Measurements from ENCODE around the gene TRIM56. TPM values are rescaled to one million over a fixed set of nuclear protein-coding genes. Genes with fewer than 3 reads are reported as not detected.

Gene TRIM56
- total and polyA plus RNA-seq, 2 of the 13 experiments (the other 11 are each of a cell fraction or from before 2014, with no cell fraction given): 3.2 to 7.1 TPM

DNA sequence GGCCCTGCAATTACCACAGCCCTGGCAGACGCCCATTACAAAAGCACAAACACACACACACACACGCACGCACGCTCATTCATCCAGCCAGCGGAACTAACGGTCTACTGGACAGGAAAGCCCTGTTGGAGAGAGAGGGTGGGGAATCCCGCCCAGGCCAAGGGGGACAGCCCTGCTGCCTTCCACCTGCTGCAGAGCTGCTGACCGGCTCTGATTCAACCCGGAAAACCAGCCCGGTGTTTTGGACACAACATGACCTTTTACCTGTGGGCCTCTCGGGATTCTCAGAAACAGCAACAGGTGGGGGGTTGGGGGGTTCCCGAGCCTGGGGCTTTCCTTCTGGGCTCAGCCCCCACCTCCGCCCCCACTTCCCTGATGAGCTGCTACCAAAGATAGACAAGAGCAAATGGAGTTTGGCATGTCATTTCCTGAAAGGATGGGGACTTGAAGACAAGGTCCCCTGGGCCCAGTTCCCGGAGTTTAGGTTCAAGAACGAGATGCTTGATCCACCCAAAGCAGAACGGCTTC is 23.1 kb downstream of the TRIM56 start:
- peak; percentile 84 for ATAC-seq
- WGBS (ENCODE audit: low lambda C conversion rate): 13% methylated on average over 12 of the region's 16 CpGs
- POLR2A ChIA-PET: interaction anchor here (0.6 to 3.8 kb wide), 9 partner anchors 9 to 219 kb away, joined by 3 to 68 read pairs (median 5); partner anchors contain the start of genes MOGAT3, SERPINE1, UFSP1 and VGF
- Histone ChIP-seq H3K9me3 (ENCODE audit: low read length) (no peaks in the 10 kb centered on the region), H4K20me1 (ENCODE audit: insufficient read depth, low read length) (no peaks in the 10 kb centered on the region), H3K79me2 (ENCODE audit: insufficient read depth, low read length) (no peaks in the 10 kb centered on the region), H3K27ac (ENCODE audit: extremely low read length, insufficient read depth, low read length) (peak overlapping the region; percentile 51), H3K4me3 (replicated peaks in 1 of 3; ENCODE audit: insufficient read depth in 1 of 3, low read depth in 2 of 3, low read length in 3 of 3) (peak overlapping the region in 2 of 3 experiments; percentile 19 to 51; a peak in 3 of 6 replicates), H3K9ac (ENCODE audit: insufficient read depth, low read depth, low read length) (peak overlapping the region; percentile 41; the same call in 1 of the 2 replicates), H3K27me3 (ENCODE audit: control insufficient read depth in 1 of 2, insufficient read depth in 2 of 2, low read length in 2 of 2) (0 out of 5 replicates have a peak, but pooled peaks cover 0 to 3% of the 10 kb centered on the region in 2 experiments), H3K36me3 (replicated peaks in 1 of 2; ENCODE audit: control insufficient read depth in 1 of 2, insufficient read depth in 2 of 2, low read length in 2 of 2) (no peaks in the 10 kb centered on the region), H3K4me1 (ENCODE audit: insufficient read depth, low read length) (peaks cover 88% of the 10 kb centered on the region), H3K4me2 (ENCODE audit: low read depth, low read length) (peak overlapping the region; percentile 71), H2AFZ (ENCODE audit: low read length) (no peak overlapping the region)
- CTCF ChIA-PET (ENCODE audit: low intra/inter-chr PET ratio, low total read pairs): no interaction called here
- no peak for FAIRE-seq
- in situ Hi-C loops (cut with HindIII; ENCODE audit: extremely low pct_ligation_motif_present, low pct_unique_long_range_greater_than_20kb): no loop called here
- intact Hi-C loops (cut with micrococcal nuclease; ENCODE audit: unreplicated experiment): no loop called here
- peak; percentile 69 for DNase-seq (ENCODE audit: low spot score)
- no TSS peak for BruUV-seq (replicated peaks)
- TF ChIP-seq ZBTB42 (CRISPR knock-in tag; IDR thresholded peaks at IDR 0.05) (no peak), ZNF564 (CRISPR knock-in tag; IDR thresholded peaks at IDR 0.05) (peak; percentile 55; the same call in 1 of the 2 replicates), ZFP41 (CRISPR knock-in tag; IDR thresholded peaks at IDR 0.05; ENCODE audit: borderline replicate concordance) (no peak), KLF9 (CRISPR knock-in tag; IDR thresholded peaks at IDR 0.05; ENCODE audit: low read depth) (peak; percentile 81; the same call in 1 of the 2 replicates), HIVEP1 (CRISPR knock-in tag; IDR thresholded peaks at IDR 0.05) (peak; percentile 99), MEF2D (CRISPR knock-in tag; IDR thresholded peaks at IDR 0.05) (no peak; the same call in 1 of the 2 replicates), ZNF253 (CRISPR knock-in tag; IDR thresholded peaks at IDR 0.05; ENCODE audit: borderline replicate concordance) (no peak), NCOA5 (CRISPR knock-in tag; IDR thresholded peaks at IDR 0.05) (no peak), ZNF761 (CRISPR knock-in tag; conservative IDR thresholded peaks at IDR 0.05) (peak; percentile 67; the same call in 1 of the 2 replicates), TCF7 (IDR thresholded peaks at IDR 0.05; ENCODE audit: low read depth) (peak; percentile 34; the same call in 1 of the 2 replicates), ARNTL (CRISPR knock-in tag; IDR thresholded peaks at IDR 0.05) (peak; percentile 74; the same call in 1 of the 2 replicates), ZFYVE20 (CRISPR knock-in tag; IDR thresholded peaks at IDR 0.05; ENCODE audit: borderline replicate concordance, low read depth) (no peak), SALL2 (CRISPR knock-in tag; IDR thresholded peaks at IDR 0.05) (no peak), ATF1 (CRISPR knock-in tag; IDR thresholded peaks at IDR 0.05) (no peak), POLR2AphosphoS5 (IDR thresholded peaks at IDR 0.05; ENCODE audit: low read depth, low read length) (no peak), RBAK (CRISPR knock-in tag; IDR thresholded peaks at IDR 0.05) (no peak), ZSCAN22 (CRISPR knock-in tag; IDR thresholded peaks at IDR 0.05) (peak; percentile 39; the same call in 1 of the 2 replicates), ERF (CRISPR knock-in tag; IDR thresholded peaks at IDR 0.05) (no peak), NR1H2 (CRISPR knock-in tag; IDR thresholded peaks at IDR 0.05; ENCODE audit: borderline replicate concordance, low read depth) (no peak), THAP9 (CRISPR knock-in tag; IDR thresholded peaks at IDR 0.05; ENCODE audit: borderline replicate concordance) (no peak), POGZ (CRISPR knock-in tag; IDR thresholded peaks at IDR 0.05) (peak; percentile 56), ZSCAN20 (CRISPR knock-in tag; IDR thresholded peaks at IDR 0.05; ENCODE audit: borderline replicate concordance) (no peak)
- TF ChIP-seq, protein P1, sequence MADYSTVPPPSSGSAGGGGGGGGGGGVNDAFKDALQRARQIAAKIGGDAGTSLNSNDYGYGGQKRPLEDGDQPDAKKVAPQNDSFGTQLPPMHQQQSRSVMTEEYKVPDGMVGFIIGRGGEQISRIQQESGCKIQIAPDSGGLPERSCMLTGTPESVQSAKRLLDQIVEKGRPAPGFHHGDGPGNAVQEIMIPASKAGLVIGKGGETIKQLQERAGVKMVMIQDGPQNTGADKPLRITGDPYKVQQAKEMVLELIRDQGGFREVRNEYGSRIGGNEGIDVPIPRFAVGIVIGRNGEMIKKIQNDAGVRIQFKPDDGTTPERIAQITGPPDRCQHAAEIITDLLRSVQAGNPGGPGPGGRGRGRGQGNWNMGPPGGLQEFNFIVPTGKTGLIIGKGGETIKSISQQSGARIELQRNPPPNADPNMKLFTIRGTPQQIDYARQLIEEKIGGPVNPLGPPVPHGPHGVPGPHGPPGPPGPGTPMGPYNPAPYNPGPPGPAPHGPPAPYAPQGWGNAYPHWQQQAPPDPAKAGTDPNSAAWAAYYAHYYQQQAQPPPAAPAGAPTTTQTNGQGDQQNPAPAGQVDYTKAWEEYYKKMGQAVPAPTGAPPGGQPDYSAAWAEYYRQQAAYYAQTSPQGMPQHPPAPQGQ (CRISPR knock-in tag; IDR thresholded peaks at IDR 0.05; ENCODE audit: borderline replicate concordance): no peak
